SK-N-SH treated with all-trans-retinoic acid at 6 μM for 48 hours (cell line): ENCODE measurements around the gene SLC25A20.

Source experiments
- ARNTL ChIP-seq: fragments of 450-650 bp; formaldehyde crosslinking; IDR thresholded peaks from 2 replicates; pipeline ENCODE4 v1.5.0; 2020; ENCODE audit warnings: low read depth, mild to moderate bottlenecking, moderate library complexity, borderline replicate concordance
- PATZ1 ChIP-seq: fragments of 250-450 bp; sonication (Bioruptor Pico); IDR thresholded peaks from 2 replicates; pipeline ENCODE4 v1.8.0; 2020; ENCODE audit warnings: mild to moderate bottlenecking, moderate library complexity, borderline replicate concordance
- TOX ChIP-seq: fragments of 250-450 bp; sonication (Bioruptor Pico); IDR thresholded peaks from 2 replicates; pipeline ENCODE4 v1.8.0; 2021; ENCODE audit warnings: mild to moderate bottlenecking, moderate library complexity, borderline replicate concordance

GRCh38 chr3:48929358-48930035 lies 30.8 kb upstream of the SLC25A20 start:
- TF ChIP-seq ARNTL (CRISPR knock-in tag) (no peak), PATZ1 (CRISPR knock-in tag) (no peak), TOX (CRISPR knock-in tag) (no peak)
